WTC11 (cell line): ENCODE data around the gene SLC2A1. TPM values are rescaled to one million over a fixed set of nuclear protein-coding genes. Genes with fewer than 3 reads are reported as not detected.

Experiments used
- ATAC-seq: fragments of 200-7000 bp; cut with Tn5 transposase; 2 replicates; pipeline ENCODE4 v1.10.0; 2021; ENCODE audit warnings: mild to moderate bottlenecking, moderate library complexity
- CTCF ChIA-PET: fragments of 300-600 bp; sonication (Branson Sonifier 250); formaldehyde crosslinking; loops from one replicate; lab custom pipeline; 2021; ENCODE audit warnings: antibody characterized with exemption; lab: Charles Lee
- POLR2A ChIA-PET: fragments of 350-600 bp; sonication (Branson Sonifier 250); formaldehyde crosslinking; loops from one replicate; lab custom pipeline; 2021; ENCODE audit warnings: antibody characterized with exemption; lab: Charles Lee
- DNase-seq: peaks from one replicate; pipeline ENCODE4 v3.0.0; 2021; ENCODE audit warnings: low spot score
- H3K27ac Mint-ChIP-seq: 2 replicates; pipeline ENCODE4 v1.8.0; 2021; ENCODE audit warnings: mixed read lengths
- H3K27me3 Mint-ChIP-seq: 2 replicates; pipeline ENCODE4 v1.8.0; 2021; ENCODE audit warnings: low read depth, mild to moderate bottlenecking, moderate library complexity, mixed read lengths
- H3K36me3 Mint-ChIP-seq: 2 replicates; pipeline ENCODE4 v1.8.0; 2021; ENCODE audit warnings: mixed read lengths
- H3K4me1 Mint-ChIP-seq: 2 replicates; pipeline ENCODE4 v1.8.0; 2022; ENCODE audit warnings: mixed read lengths
- H3K4me3 Mint-ChIP-seq: 2 replicates; pipeline ENCODE4 v1.8.0; 2021; ENCODE audit warnings: mild to moderate bottlenecking, moderate library complexity, mixed read lengths
- H3K9me3 Mint-ChIP-seq: 2 replicates; pipeline ENCODE4 v1.8.0; 2021; ENCODE audit warnings: mixed read lengths
- CBFB ChIP-seq: sonication (generic); formaldehyde crosslinking; IDR thresholded peaks from 2 replicates; pipeline ENCODE4 v1.8.1; 2022; ENCODE audit warnings: mild to moderate bottlenecking, low read depth, missing genetic modification reagents
- E2F4 ChIP-seq: sonication (generic); formaldehyde crosslinking; IDR thresholded peaks from 2 replicates; pipeline ENCODE4 v1.8.1; 2022; ENCODE audit warnings: low read depth, mild to moderate bottlenecking, moderate library complexity, missing genetic modification reagents, borderline replicate concordance
- ELF4 ChIP-seq: sonication (generic); formaldehyde crosslinking; IDR thresholded peaks from 2 replicates; pipeline ENCODE4 v1.8.1; 2022; ENCODE audit warnings: low read depth, mild to moderate bottlenecking, moderate library complexity, missing genetic modification reagents
- FOXJ3 ChIP-seq: sonication (generic); formaldehyde crosslinking; IDR thresholded peaks from 2 replicates; pipeline ENCODE4 v1.9.0; 2021; ENCODE audit warnings: missing genetic modification reagents, mild to moderate bottlenecking, borderline replicate concordance
- FOXP1 ChIP-seq: sonication (generic); formaldehyde crosslinking; IDR thresholded peaks from 2 replicates; pipeline ENCODE4 v1.8.0; 2022; ENCODE audit warnings: missing genetic modification reagents, mild to moderate bottlenecking, moderate library complexity, borderline replicate concordance
- IRF2 ChIP-seq: sonication (generic); formaldehyde crosslinking; IDR thresholded peaks from 2 replicates; pipeline ENCODE4 v1.8.0; 2022; ENCODE audit warnings: low read depth, missing genetic modification reagents, borderline replicate concordance
- NFE2L1 ChIP-seq: sonication (generic); formaldehyde crosslinking; IDR thresholded peaks from 2 replicates; pipeline ENCODE4 v1.8.1; 2023; ENCODE audit warnings: missing genetic modification reagents
- RELA ChIP-seq: sonication (generic); formaldehyde crosslinking; IDR thresholded peaks from 2 replicates; pipeline ENCODE4 v1.8.1; 2022; ENCODE audit warnings: missing genetic modification reagents, mild to moderate bottlenecking, borderline replicate concordance
- SMAD3 ChIP-seq: sonication (generic); formaldehyde crosslinking; IDR thresholded peaks from 2 replicates; pipeline ENCODE4 v1.8.0; 2022; ENCODE audit warnings: missing genetic modification reagents, mild to moderate bottlenecking, borderline replicate concordance
- ZNF396 ChIP-seq: fragments of 250-450 bp; sonication (Bioruptor Pico); IDR thresholded peaks from 2 replicates; pipeline ENCODE4 v1.8.0; 2021; ENCODE audit warnings: mild to moderate bottlenecking, moderate library complexity, borderline replicate concordance
- ZNF423 ChIP-seq: fragments of 250-450 bp; sonication (Bioruptor Pico); IDR thresholded peaks from 2 replicates; pipeline ENCODE4 v2.1.2; 2022; ENCODE audit warnings: mild to moderate bottlenecking, moderate library complexity
- ZNF532 ChIP-seq: fragments of 250-450 bp; sonication (Bioruptor Pico); IDR thresholded peaks from 2 replicates; pipeline ENCODE4 v1.9.0; 2021; ENCODE audit warnings: mild to moderate bottlenecking, borderline replicate concordance
- total RNA-seq: library from RNA; stranded (reverse); gene quantifications from 3 replicates; pipeline ENCODE4 v1.2.3, GENCODE V29; 2021
- TF ChIP-seq, protein P1 (sequence below): sonication (generic); formaldehyde crosslinking; IDR thresholded peaks from 2 replicates; pipeline ENCODE4 v1.8.0; 2022; ENCODE audit warnings: missing genetic modification reagents
- TF ChIP-seq, protein P2 (sequence below): sonication (generic); formaldehyde crosslinking; IDR thresholded peaks from 2 replicates; pipeline ENCODE4 v1.8.1; 2023; ENCODE audit warnings: mild to moderate bottlenecking, missing genetic modification reagents, borderline replicate concordance

The SLC2A1 gene
- total RNA-seq, 1 experiment from 2014 or later: 215 TPM

DNA sequence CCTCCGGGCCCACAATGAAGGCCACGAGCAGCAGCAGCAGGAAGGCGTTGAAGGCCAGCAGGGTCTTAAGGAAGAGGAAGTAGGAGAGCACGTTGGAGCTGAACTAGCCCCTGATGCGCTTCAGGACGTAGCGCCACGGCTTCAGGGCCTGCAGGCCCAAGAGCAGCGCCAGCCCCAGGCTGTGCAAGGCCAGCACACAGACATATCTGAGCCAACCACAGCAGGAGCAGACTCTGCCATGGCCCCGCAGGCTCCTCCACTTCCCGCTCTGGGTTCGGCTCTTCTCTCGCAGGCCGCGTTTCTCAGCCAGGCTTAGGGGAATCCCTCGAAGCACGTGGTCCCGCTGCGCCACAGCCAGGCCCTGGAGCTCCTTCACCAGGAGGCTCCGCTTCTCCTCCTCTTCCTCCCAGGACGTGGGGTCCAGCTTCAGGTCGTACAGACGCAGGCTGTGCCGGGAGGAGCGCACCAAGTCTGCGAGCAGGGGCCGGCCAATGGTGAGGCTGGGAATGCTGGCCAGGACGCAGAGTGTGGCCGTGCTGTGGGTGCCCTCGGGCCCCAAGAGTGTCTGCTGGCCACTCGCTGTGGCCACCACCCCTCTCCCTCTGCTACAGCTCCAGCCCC lies 70.5 kb downstream of the SLC2A1 start:
- no peaks in the 10 kb centered on the region for H3K4me1 Mint-ChIP-seq
- H3K9me3 Mint-ChIP-seq: no peaks in the 10 kb centered on the region
- no peaks in the 10 kb centered on the region for H3K36me3 Mint-ChIP-seq
- ChIA-PET POLR2A (no interaction called here), CTCF (interaction anchor here (0.6 to 1.4 kb wide), 4 partner anchors 25 to 845 kb away, joined by 3 to 4 read pairs (median 3); no protein-coding TSS in a partner anchor)
- H3K27ac Mint-ChIP-seq: no peak overlapping the region
- H3K4me3 Mint-ChIP-seq: no peak overlapping the region
- peaks cover 7% of the 10 kb centered on the region; the same call in 1 of the 2 replicates for H3K27me3 Mint-ChIP-seq
- peak; percentile 58 for ATAC-seq
- DNase-seq: no peak
- no peak for TF ChIP-seq ZNF423 (CRISPR knock-in tag)
- TF ChIP-seq FOXP1 (CRISPR knock-in tag): 0 out of 2 replicates have a peak, but pooled peaks have one; percentile 44
- TF ChIP-seq, protein P1, sequence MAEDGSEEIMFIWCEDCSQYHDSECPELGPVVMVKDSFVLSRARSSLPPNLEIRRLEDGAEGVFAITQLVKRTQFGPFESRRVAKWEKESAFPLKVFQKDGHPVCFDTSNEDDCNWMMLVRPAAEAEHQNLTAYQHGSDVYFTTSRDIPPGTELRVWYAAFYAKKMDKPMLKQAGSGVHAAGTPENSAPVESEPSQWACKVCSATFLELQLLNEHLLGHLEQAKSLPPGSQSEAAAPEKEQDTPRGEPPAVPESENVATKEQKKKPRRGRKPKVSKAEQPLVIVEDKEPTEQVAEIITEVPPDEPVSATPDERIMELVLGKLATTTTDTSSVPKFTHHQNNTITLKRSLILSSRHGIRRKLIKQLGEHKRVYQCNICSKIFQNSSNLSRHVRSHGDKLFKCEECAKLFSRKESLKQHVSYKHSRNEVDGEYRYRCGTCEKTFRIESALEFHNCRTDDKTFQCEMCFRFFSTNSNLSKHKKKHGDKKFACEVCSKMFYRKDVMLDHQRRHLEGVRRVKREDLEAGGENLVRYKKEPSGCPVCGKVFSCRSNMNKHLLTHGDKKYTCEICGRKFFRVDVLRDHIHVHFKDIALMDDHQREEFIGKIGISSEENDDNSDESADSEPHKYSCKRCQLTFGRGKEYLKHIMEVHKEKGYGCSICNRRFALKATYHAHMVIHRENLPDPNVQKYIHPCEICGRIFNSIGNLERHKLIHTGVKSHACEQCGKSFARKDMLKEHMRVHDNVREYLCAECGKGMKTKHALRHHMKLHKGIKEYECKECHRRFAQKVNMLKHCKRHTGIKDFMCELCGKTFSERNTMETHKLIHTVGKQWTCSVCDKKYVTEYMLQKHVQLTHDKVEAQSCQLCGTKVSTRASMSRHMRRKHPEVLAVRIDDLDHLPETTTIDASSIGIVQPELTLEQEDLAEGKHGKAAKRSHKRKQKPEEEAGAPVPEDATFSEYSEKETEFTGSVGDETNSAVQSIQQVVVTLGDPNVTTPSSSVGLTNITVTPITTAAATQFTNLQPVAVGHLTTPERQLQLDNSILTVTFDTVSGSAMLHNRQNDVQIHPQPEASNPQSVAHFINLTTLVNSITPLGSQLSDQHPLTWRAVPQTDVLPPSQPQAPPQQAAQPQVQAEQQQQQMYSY (CRISPR knock-in tag): 0 out of 2 replicates have a peak, but pooled peaks have one; percentile 9

GRCh38 chr1:42887366-42887765 lies 71.3 kb downstream of the SLC2A1 start:
- ATAC-seq: no peak
- H3K27me3 Mint-ChIP-seq: peaks cover 7% of the 10 kb centered on the region; the same call in 1 of the 2 replicates
- H3K36me3 Mint-ChIP-seq: no peaks in the 10 kb centered on the region
- CTCF ChIA-PET: interaction anchor here (1.4 kb wide), 1 partner anchor 26 kb away, joined by 4 read pairs; no protein-coding TSS in a partner anchor
- no peak overlapping the region for H3K4me3 Mint-ChIP-seq
- H3K4me1 Mint-ChIP-seq: no peaks in the 10 kb centered on the region
- no peak overlapping the region for H3K27ac Mint-ChIP-seq
- no peak for DNase-seq
- POLR2A ChIA-PET: no interaction called here
- H3K9me3 Mint-ChIP-seq: no peaks in the 10 kb centered on the region
- TF ChIP-seq CBFB (CRISPR knock-in tag) (no peak), ZNF396 (CRISPR knock-in tag) (no peak), NFE2L1 (CRISPR knock-in tag) (no peak), RELA (no peak), ELF4 (CRISPR knock-in tag) (no peak), ZNF532 (no peak), IRF2 (no peak), E2F4 (CRISPR knock-in tag) (no peak), SMAD3 (CRISPR knock-in tag) (no peak), FOXJ3 (CRISPR knock-in tag) (no peak)
- TF ChIP-seq, protein P2, sequence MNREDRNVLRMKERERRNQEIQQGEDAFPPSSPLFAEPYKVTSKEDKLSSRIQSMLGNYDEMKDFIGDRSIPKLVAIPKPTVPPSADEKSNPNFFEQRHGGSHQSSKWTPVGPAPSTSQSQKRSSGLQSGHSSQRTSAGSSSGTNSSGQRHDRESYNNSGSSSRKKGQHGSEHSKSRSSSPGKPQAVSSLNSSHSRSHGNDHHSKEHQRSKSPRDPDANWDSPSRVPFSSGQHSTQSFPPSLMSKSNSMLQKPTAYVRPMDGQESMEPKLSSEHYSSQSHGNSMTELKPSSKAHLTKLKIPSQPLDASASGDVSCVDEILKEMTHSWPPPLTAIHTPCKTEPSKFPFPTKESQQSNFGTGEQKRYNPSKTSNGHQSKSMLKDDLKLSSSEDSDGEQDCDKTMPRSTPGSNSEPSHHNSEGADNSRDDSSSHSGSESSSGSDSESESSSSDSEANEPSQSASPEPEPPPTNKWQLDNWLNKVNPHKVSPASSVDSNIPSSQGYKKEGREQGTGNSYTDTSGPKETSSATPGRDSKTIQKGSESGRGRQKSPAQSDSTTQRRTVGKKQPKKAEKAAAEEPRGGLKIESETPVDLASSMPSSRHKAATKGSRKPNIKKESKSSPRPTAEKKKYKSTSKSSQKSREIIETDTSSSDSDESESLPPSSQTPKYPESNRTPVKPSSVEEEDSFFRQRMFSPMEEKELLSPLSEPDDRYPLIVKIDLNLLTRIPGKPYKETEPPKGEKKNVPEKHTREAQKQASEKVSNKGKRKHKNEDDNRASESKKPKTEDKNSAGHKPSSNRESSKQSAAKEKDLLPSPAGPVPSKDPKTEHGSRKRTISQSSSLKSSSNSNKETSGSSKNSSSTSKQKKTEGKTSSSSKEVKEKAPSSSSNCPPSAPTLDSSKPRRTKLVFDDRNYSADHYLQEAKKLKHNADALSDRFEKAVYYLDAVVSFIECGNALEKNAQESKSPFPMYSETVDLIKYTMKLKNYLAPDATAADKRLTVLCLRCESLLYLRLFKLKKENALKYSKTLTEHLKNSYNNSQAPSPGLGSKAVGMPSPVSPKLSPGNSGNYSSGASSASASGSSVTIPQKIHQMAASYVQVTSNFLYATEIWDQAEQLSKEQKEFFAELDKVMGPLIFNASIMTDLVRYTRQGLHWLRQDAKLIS (CRISPR knock-in tag): no peak
